Epidermal melanocyte (primary cell): Measurements from ENCODE around the gene SLC27A2.
"Not testable (repeated sequence)": the region's sequence is repeated elsewhere in the genome, so short reads cannot be mapped to it uniquely, and the experiment has no call there.

Source experiments
- DNase-seq: peaks from one replicate; pipeline ENCODE4 v3.0.0; 2011; ENCODE audit warnings: low spot score; ENCODE audit not compliant: insufficient read length

SLC27A2 gene

DNA sequence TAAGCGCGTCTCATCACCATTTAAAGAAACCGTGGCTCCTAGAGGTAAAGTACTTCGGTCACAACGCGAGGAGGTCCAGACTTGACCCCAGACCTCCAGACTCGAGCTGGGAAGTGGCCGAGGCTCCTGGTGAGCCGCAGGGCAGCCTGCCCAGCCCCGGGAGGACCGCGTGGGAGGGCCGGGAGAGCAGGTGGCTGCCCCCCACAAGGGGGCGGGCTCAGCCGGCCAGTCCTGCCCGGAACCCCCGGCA is at the start of gene SLC27A2:
Gene SLC27A2, plus strand, starts transcription at position 228 of the 250 bp plus-strand sequence. CDS start 232 bp downstream, outside the sequence.
- no peak for DNase-seq

DNA sequence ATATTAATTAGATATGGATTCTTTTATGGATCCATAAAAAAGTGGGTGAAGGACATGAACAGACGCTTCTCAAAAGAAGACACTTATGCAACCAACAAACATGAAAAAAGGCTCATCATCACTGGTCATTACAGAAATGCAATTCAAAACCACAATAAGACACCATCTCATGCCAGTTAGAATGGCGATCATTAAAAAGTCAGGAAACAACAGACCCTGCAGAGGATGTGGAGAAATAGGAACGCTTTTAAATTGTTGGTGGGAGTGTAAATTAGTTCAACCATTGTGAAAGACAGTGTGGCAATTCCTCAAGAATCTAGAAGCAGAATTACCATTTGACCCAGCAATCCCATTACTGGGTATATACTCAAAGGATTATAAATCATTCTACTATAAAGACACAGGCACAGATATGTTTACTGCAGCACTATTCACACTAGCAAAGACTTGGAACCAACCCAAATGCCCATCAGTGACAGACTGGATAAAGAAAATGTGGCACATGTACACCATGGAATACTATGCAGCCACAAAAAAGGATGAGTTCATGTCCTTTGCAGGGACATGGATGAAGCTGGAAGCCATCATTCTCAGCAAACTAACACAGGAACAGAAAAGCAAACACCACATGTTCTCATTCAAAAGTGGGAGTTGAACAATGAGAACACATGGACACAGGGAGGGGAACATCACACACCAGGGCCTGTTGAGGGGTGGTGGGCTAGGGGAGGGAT is 49.6 kb upstream of the SLC27A2 start:
- DNase-seq, result not testable (repeated sequence)

DNA sequence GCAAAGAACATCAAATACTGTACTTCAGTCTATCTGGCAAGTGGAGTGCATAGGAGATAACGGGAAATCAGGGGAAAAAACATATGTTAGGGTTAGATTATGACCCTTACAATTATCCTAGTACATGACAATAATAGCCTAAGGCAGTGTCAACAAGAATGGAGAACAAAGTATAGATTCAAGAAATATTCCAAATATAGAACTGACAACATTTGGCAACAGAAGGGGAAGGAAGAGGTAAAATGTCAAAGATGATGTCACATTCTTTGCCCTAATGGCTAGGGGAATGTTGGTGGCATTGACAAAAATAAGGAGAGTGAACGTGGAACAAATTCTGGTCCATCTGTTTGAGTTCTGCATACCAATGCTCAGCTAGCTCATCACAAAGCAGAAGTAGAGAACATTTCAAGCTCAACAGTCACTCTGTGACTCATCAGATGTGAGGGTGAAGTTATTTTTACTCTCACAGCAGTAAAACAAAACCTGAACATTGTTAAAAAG is 47.4 kb upstream of the SLC27A2 start:
- DNase-seq, result peak; percentile 39

DNA sequence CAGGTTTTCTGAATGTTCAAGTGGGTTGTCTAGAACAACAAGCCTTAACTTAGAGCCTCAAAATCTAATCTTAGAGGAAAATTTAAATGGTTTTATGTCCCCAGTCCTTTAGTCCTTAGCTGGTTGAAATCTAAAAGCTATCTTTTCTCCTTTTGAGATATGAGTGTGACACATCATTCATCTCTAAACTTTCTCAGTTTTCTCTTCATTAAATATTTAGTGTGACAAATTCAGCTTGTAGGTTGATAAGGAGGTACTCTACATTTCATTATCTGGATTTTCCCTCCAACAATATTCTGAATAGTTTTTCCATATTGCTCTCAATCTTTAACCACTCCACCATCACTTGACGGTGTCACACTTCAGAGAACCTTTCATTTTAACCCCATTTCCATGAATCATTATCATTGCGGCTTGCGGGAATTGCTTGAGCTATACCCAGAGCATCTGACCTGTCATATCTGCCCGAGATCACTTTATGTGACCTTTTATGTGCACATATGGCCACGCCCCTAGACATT is 46.9 kb upstream of the SLC27A2 start:
- no peak for DNase-seq

DNA sequence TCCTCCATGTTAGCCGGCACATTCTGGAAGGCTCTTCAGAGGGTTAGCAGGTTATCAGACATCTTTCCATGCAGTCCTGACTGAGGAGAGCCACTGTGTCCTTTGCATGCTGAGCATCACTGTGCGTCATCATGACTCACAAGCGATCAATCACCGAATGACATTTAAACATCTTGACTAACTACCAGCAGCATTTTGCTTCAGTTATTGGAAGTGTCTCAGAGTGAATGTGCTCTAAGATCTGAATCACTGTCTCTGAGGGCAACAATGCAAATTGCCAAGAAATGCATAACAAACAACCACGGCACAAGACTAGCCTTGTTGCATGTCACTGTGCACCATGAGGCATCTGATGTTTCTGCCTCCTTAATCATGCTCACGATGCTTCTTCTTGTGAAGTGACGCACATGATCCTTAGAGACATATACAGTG is 44.6 kb upstream of the SLC27A2 start:
- no peak for DNase-seq

DNA sequence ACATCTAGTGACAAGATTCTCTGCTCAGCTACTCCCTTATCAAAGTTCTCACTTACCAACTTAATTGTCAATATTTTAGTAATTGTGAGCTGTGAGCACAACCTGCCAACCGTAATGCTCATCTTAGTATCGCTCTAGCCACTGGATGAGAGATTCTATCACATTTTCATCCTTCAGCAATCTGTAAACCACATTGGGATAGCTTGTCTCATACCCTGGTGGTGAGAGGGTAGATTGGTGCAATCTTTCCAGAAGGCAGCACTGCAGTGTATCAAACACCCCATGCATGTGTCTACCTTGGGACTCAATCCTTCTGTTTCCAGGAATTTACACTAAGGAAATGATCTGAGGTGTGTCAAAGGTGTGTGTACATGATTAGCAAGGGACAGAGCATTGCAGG is 44.1 kb upstream of the SLC27A2 start:
- no peak for DNase-seq

DNA sequence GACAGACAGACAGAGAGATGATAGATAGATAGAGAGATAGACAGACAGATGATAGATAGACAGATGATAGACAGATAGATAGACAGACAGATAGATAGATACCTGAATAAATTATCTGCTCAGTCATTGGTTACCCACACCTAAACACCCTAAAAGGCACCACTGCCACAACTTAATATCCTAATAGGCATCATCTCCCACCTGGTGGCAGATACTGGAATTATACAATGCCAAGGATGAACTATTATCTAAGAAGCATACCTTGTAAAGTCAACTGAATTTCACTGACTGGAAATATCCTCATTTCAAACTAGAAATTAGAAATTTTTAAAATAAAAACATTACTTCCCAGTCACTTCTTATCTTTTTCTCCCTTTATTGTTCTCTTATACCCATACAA is 43.6 kb upstream of the SLC27A2 start:
- no peak for DNase-seq

DNA sequence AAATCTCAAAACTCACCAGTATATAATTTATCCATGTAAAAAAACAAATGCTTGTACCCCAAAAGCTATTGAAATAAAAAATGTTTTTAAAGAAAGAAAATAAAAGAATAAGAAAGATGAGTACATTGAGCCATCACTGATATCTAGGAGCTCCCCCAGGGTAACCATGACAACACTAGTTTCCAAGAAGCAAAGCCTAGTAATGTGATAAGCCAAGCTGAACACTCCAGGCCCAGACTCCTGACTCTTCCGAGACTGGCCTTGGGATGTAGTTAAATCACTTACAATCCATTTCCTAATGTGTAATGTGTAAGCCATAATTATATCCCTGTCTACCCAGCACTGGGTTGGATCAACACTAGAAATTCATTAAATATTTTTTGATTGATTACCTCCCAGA is 41.9 kb upstream of the SLC27A2 start:
- no peak for DNase-seq

DNA sequence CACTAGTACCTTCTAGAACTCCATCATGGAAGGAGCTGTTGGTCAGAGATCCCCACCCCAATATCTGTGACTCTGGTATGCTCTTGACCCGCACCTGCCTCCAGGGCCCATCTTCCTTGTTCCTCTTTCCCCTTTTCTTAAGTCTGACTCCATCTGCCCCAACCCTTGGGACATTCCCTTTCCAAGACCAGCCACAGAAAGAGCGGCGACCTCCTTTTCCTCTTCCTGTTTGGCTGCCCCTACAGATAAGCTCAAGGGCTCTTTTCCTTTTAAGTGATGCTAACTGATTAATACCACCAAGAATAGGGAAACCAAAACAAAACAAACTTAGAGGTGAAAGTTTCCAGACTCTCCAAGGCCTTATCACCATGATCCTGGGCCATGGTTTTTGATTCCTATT is 41.0 kb upstream of the SLC27A2 start:
- DNase-seq, result no peak

DNA sequence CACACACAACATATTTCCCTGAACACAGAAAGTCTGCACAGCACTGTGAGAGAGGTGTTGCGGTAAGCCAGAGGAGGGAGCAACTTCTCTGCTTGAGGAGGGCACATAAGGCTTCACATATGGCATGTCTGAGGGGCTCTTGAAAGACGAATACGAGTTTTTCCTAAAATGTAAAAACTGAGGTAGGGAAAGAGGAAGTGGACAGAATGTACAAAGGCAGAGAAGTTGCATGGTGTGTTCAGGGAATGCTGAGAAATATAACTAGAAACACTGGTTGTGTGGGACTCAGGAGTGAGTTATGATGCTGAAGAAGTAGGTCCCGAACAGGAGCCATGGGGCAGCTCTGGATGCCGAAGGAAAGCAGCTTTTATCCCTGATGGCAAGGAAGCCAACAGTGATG is 40.1 kb upstream of the SLC27A2 start:
- DNase-seq, result no peak

DNA sequence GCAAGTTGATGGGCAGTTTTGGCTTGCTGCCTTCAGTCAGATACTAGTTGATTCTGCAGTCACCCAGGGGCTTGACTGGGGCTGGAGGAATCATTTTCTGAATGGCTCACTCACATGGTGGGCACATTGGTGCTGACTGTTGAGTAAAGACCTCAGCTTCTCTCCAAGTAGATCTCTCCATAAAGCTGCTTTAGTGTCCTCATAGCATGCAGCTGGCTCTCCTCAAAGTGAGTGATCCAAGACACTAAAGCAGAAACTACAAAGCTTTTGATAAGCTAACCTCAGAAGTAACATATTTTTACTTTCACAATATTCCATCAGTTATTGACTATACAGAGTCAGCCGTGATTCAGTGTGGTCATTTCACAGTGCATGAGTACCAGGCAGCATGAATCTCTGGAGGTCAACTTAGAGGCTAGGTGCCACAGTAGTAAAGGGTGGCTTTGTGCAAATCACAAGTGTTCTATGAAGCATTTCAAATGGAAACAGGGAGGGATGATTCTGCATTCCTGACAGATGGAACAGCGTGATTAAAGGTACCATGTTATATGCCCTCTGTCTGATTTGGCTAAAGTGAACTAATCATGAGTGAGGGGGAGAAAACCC is 38.6 kb upstream of the SLC27A2 start:
- DNase-seq, result no peak

DNA sequence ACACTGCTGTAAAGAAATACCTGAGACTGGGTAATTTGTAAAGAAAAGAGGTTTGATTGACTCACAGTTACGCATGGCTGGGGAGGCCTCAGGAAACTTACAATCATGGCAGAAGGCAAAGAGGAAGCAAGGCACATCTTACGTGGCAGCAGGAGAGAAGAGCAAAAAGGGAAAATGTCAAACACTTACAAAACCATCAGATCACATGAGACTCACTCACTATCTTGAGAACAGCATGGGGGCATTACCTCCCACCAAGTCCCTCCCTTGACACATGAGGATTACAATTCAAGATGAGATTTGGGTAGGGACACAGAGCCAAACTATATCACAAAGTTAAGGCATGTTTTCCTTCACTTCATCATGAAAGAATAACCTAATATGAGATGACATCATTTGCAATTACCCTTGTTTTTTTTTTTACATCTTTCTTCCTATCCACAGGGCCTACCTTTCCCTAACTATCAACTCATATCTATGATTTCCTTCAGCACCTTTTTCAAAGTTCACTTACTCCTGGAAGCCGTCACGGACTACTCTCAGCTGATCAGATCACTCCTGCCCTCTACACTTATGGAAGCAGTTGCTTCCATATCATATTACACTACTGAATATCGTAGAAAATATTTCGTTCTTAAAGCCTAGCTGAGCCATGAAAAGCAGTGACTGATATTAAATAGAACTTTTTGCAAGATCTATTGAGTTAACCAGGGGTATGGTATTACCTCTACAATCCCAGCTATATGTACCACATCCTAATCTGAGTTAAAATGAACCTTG is 37.5 kb upstream of the SLC27A2 start:
- no peak for DNase-seq

DNA sequence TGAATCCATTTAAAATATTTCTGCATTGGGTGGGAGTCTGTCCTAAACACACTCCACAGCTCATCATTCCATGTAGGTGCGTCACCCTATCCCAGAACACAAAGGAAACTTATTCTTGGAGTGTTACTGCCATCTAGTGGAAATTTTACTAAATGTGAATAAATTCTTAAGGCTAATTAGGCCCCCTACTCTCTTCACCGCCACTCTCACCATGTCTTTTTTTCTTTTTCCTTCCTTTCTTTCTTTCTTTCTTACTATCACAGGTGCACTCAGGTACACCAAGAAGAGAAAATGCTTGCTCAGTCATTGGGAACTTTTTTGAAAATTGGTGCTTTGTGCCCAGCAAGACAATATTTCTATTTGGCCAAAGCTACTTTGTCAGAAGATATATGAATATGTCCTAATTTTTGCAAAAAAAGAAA is 36.5 kb upstream of the SLC27A2 start:
- peak; percentile 63 for DNase-seq

DNA sequence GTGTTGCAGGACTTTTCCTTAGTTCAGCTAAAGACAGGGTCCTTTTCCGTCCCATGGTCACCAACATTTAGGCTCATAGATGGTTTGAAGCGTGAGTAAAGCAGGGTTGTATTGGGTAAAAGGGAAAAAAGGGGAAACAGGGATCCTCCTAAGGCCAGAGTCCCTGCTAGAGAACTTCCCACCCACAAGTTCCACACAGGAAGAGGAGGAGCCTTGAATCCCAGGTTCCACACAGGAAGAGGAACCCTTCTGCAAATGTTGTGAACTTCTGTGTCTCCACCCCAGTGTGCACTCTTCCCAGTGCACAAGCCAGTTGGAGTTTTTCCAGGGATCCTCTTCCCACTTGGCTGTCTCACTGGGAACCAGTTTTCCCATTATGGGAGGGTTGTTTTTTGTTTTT is 35.4 kb upstream of the SLC27A2 start:
- no peak for DNase-seq

DNA sequence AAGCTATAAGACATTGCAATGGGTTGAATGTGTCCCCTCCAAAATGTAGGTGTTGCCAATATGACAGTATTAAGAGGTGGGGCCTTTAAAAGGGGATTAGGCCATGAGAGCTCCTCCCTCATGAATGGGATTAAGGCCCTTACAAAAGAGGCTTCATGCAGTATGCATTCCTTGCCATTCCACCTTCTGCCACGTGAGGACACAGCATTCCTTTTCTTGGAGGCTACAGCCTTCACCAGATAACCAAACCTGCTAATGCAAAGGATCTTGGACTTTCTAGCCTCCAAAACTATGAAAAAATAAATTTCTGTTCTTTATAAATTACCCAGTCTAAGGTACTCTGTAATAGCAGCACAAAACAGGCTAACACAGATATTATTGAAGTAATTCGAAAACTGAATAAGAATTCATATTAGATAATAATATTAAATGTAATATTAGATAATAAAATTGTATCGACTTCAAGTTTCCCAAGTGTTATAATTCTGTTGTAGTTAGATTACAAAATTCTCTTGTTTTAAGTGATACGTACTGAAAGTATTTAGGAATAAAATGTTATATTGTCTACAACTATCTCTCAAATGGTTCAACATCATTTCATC is 33.5 kb upstream of the SLC27A2 start:
- DNase-seq, result no peak

DNA sequence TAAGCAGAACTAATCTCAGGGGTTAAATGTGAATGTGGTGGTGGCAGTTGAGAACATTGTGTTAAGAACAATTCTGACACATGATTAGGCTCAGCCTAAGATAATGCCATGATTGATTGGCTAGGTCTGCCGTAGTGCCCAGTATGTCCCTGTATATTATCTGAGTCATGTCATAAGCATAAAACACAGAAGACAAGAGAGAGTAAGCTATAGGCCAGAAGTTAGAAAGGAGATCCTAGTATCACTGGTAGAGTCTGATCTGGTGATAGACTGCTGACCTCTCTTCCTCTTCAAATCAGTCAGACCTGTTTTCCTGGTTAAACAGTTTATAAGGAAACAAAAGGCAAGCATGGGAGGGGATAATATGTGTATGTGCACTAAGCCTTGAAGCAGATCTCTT is 32.9 kb upstream of the SLC27A2 start:
- no peak for DNase-seq

DNA sequence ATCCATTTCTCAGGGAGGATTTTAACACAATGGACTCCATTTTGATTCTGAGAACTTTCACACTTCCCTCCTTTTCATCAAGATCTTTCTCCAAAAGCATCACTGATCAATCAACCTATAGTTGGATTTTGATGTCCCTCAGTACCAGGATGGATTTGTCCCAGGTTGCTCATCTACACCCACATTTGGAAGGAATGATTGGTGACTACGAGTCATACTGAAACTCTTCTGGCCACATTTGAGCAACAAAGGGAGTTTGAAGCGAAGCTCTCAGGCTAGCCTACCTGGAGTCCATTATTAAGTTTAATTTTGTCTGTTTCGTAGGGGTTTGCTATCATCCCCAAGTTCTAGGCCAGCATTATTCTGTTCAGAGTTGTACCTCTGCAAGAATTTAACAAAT is 31.6 kb upstream of the SLC27A2 start:
- DNase-seq, result no peak

DNA sequence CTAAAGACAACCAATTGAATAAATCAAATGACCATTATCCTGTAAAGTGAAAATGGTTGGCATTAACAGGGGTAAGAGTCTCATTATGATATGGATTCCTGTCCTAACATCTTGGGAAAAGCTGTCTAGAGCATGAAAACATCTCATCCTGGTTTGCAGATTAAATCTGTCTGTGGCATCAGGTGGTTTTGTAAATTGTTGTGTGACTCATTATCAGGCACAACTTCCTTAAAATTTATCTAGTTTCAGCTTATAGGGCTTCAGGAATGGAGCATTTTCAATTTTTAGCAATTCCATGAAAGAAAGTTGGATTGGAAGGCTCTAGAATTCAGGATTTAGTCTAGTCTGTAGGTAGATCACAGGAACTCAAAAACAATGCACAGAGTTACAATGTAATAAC is 31.1 kb upstream of the SLC27A2 start:
- DNase-seq, result no peak

DNA sequence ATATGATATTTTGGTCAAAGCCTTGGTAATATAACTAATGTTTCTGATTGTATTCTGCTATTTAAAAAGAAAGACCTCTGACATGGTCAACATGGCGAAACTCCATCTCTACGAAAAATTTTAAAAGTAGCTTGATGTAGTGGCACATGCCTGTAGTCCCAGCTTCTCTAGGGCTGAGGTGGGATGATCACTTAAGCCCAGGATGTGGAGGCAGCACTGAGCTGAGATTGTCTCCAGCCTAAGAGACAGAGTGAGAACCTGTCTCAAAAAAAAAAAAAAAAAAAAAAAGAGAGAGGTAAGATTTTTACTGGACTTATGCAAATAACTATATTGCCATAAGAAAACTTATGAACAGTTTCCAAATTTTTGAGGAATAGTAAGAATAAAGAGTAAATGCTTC is 30.5 kb upstream of the SLC27A2 start:
- no peak for DNase-seq

DNA sequence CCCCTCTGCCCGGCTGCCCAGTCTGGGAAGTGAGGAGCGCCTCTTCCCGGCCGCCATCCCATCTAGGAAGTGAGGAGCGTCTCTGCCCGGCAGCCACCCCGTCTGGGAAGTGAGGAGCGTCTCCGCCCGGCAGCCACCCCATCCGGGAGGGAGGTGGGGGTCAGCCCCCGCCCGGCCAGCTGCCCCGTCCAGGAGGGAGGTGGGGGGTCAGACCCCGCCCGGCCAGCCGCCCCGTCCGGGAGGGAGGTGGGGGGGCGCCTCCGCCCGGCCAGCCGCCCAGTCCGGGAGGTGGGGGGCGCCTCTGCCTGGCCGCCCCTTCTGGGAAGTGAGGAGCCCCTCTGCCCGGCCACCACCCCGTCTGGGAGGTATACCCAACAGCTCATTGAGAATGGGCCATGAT is 23.8 kb upstream of the SLC27A2 start:
- not testable (repeated sequence) for DNase-seq

DNA sequence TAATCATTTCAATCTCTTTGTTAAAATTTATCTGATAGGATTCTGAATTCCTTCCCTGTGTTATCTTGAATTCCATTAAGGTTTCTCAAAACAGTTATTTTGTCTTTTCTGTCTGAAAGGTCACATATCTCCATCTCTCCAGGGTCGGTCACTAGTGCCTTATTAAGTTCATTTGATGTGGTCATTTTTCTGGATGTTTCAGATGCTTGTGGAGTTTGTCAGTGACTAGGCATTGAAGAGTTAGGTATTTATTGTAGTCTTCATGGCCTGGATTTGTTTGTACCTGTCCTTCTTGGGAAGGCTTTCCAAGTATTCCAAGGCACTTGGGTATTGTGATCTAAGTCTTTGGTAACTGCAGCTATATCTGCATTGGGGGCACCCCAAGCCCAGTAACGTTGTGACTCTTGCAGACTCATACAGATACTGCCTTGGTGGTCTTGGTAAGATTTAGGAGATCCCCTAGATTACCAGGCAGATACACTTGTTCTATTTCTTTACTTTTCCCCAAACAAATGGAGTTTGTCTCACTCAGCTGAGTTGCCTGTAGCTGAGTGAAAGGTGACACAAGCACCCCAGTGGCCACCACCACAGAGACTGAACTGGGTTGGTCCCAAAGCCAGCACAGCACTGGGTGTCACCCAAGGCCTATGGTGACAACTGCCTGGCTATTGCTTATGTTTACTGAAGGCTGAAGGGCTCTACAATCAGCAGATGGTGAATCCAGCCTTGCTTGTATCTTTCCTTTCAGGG is 18.9 kb upstream of the SLC27A2 start:
- no peak for DNase-seq
